GM06990 (cell line): ENCODE measurements around the gene KIF4B.
A peak's percentile ranks its signal among the peaks of the same experiment; 100 is the strongest.
"Not testable (repeated sequence)": the region's sequence is repeated elsewhere in the genome, so short reads cannot be mapped to it uniquely, and the experiment has no call there.

Experiments
- DNase-seq: peaks from one replicate; pipeline ENCODE4 v3.0.0-alpha.2; 2011; ENCODE audit not compliant: insufficient read length; ENCODE audit errors: extremely low read depth
- H3K27me3 ChIP-seq: replicated peaks from 2 replicates; pipeline ENCODE4 v1.6.0; 2011; ENCODE audit warnings: low read length; ENCODE audit not compliant: control insufficient read depth, insufficient read depth
- H3K36me3 ChIP-seq: 2 replicates; pipeline ENCODE4 v1.5.1; 2011; ENCODE audit warnings: low read length; ENCODE audit not compliant: control insufficient read depth, insufficient read depth
- H3K4me3 ChIP-seq: replicated peaks from 2 replicates; pipeline ENCODE4 v1.5.1; 2011; ENCODE audit warnings: low read depth, mild to moderate bottlenecking, control low read depth, low read length
- TF ChIP-seq, protein P1 (sequence below): IDR thresholded peaks from 2 replicates; pipeline ENCODE4 v1.5.1; 2011; ENCODE audit warnings: low read length, control low read depth, mild to moderate bottlenecking, inconsistent platforms; ENCODE audit not compliant: insufficient read depth, poor library complexity, severe bottlenecking

The KIF4B gene

DNA sequence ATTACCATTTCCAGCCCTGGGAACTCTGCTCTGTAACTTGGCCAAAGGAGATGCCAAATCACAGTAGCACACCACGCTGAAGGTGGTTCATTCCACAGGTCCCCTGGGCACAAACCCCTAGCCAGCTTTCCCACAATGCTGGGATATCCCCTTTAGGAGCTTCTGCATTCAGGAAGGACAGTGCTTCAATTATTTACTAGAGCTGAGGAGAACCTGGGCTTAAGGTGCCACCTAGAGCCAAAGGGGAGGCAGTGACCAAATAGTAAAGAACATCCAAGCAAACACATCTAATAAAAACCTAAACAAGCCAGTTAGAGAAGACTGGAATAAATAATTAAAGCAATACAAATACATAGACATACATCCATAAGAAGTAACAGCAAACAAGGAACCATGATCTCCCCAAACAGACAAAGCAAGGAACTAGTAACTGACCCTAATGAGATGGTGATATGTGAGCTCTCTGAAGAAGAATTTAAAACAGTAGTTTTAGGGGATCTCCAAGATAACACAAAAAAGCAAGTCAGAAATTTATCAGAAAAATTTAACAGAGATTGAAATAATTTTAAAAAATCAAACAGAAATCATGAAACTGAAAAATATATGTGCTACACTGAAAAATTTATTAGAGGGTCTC is 14.6 kb downstream of the KIF4B start:
- TF ChIP-seq, protein P1, sequence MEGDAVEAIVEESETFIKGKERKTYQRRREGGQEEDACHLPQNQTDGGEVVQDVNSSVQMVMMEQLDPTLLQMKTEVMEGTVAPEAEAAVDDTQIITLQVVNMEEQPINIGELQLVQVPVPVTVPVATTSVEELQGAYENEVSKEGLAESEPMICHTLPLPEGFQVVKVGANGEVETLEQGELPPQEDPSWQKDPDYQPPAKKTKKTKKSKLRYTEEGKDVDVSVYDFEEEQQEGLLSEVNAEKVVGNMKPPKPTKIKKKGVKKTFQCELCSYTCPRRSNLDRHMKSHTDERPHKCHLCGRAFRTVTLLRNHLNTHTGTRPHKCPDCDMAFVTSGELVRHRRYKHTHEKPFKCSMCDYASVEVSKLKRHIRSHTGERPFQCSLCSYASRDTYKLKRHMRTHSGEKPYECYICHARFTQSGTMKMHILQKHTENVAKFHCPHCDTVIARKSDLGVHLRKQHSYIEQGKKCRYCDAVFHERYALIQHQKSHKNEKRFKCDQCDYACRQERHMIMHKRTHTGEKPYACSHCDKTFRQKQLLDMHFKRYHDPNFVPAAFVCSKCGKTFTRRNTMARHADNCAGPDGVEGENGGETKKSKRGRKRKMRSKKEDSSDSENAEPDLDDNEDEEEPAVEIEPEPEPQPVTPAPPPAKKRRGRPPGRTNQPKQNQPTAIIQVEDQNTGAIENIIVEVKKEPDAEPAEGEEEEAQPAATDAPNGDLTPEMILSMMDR = peak; percentile 54
- DNase-seq = no peak
- Histone ChIP-seq H3K27me3 (no peaks in the 10 kb centered on the region), H3K4me3 (no peak overlapping the region), H3K36me3 (no peaks in the 10 kb centered on the region)

DNA sequence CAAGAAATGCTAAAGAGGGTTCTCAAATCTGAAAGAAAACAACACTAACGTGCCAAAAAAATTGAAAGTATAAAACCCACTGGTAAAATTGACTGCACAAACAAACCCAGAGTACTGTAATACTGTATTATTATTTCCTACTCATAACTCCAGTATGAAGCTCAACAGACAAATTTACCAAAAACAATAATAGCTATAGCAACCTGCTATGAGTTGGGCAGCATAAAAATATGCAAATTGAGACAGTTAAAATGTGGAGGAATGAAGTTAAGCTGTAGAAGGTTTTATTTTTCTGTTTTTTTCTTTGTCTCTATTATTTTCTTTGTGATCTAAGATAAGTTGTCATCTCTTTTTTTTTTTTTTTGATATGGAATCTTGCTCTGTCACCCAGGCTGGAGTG is 15.7 kb downstream of the KIF4B start:
- Histone ChIP-seq H3K36me3 (no peaks in the 10 kb centered on the region), H3K4me3 (no peak overlapping the region), H3K27me3 (no peaks in the 10 kb centered on the region)
- DNase-seq = no peak
- TF ChIP-seq, protein P1 = no peak

DNA sequence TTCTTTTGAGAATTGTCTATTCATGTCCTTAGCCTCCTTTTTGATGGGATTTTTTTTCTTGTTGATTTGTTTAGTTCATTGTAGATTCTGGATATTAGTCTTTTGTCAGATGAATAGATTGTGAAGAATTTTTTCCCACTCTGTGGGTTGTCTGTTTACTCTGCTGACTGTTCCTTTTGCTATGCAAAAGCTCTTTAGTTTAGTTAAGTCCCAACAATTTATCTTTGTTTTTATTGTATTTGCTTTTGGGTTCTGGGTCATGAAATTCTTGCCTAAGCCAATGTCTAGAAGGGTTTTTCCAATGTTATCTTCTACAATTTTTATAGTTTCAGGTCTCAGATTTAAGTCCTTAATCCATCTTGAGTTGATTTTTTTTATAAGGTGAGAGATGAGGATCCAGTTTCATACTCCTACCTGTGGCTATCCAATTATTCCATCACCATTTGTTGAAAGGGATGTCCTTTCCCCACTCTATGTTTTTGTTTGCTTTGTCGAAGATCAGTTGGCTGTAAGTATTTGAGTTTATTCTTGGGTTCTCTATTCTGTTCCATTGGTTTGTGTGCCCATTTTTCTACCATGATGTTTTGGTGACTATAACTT is 20.7 kb downstream of the KIF4B start:
- H3K4me3 ChIP-seq, H3K36me3 ChIP-seq, DNase-seq: not testable (repeated sequence)

DNA sequence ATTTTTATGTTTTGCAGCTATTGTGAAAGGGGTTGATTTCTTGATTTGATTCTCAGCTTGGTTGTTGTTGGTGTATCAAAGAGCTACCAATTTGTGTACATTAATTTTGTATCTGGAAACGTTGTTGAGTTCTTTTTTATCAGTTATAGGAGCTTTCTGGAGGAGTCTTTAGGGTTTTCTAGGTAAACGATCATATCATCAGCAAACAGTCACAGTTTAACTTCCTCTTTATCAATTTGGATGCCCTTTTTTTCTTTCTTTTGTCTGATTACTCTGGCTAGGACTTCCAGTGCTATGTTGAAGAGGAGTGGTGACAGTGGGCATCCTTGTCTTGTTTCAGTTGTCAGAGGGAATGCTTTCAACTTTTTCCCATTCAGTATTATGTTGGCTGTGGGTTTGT is 21.5 kb downstream of the KIF4B start:
- H3K4me3 ChIP-seq, H3K27me3 ChIP-seq, DNase-seq, H3K36me3 ChIP-seq: not testable (repeated sequence)

More for the DNA sequence above, 20.7 kb downstream of the KIF4B start:
- H3K27me3 ChIP-seq = not testable (repeated sequence)

DNA sequence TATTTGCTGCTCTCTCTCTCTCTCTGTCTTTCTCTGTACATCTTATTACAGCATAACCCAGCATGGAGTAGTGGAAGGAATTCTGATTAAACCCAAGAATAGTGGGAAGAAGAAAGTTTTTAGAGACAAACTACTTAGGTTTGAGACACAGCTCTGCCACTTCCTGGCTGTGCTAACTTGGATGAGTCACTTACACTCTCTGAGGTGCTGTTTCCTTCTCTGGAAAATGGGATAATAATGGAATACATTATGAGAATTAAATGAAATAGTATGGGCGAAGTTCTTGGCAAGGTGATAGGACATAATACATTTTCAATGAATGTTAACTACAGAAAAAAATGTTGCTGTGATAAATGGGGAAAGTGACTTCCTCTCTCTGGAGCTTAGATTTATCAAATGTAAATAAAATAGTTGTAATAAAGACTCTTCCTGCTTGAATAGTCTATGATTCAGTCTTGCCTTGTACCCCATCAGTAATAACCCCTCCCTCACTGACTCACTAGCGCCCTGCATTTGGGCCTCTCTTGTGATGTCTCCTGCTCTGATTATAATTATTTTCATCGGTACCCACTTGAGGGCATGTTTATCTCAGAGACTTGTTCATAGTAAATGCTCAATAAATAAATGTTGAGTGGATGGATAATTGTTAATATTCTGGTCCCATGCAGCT is 27.6 kb downstream of the KIF4B start:
- no peak for DNase-seq
- TF ChIP-seq, protein P1 = no peak
- H3K27me3 ChIP-seq = no peaks in the 10 kb centered on the region; the same call in 1 of the 2 replicates
- H3K36me3 ChIP-seq = no peaks in the 10 kb centered on the region
- H3K4me3 ChIP-seq = no peak overlapping the region

DNA sequence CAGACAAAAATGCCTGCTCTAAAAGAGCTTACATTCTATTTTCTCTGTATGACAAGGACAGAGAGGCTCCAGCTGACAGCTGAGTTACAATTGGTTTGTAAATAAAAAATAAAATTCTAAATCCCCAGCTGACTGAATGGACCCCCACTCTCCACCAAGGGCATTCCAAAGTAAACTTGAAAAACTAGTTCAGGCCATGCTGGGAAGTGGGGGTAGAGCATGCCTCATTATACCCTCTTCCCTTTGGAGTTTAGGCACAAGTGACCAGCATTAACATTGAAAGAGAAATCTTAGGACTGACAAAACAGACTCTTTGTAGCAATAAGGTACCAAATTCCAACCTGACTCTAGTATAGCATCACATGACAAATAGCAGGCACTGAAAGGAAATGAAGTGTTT is 31.0 kb downstream of the KIF4B start:
- H3K4me3 ChIP-seq = no peak overlapping the region
- DNase-seq = no peak
- H3K36me3 ChIP-seq = no peaks in the 10 kb centered on the region
- H3K27me3 ChIP-seq = no peaks in the 10 kb centered on the region; the same call in none of the 2 replicates
- TF ChIP-seq, protein P1 = no peak
